Measurements from ENCODE around the gene ZNF80.

ZNF80 gene

DNA sequence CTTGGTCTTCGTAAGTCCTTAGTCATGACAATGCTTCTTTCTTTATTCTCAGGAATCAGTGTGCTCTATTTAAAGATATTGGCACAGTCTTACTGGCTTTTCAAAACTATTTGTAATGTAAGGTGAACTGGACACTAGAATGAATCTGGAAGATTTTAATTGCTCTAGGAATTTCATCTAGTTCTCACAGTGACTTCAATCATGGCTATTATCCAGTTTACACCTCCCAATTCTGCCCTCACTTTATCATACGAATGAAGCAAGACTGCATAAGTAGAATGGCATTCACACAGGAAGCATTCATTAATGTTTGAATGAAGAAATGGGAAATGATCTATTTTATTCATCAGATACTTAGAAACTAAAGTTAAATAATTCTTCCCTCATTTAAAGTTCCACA lies 31.8 kb downstream of the ZNF80 start:
- H3K36me3 ChIP-seq (ENCODE audit: control insufficient read depth, insufficient read depth, low read length): no peaks in the 10 kb centered on the region
- H3K27ac ChIP-seq: no peak overlapping the region
- TF ChIP-seq, protein P1, sequence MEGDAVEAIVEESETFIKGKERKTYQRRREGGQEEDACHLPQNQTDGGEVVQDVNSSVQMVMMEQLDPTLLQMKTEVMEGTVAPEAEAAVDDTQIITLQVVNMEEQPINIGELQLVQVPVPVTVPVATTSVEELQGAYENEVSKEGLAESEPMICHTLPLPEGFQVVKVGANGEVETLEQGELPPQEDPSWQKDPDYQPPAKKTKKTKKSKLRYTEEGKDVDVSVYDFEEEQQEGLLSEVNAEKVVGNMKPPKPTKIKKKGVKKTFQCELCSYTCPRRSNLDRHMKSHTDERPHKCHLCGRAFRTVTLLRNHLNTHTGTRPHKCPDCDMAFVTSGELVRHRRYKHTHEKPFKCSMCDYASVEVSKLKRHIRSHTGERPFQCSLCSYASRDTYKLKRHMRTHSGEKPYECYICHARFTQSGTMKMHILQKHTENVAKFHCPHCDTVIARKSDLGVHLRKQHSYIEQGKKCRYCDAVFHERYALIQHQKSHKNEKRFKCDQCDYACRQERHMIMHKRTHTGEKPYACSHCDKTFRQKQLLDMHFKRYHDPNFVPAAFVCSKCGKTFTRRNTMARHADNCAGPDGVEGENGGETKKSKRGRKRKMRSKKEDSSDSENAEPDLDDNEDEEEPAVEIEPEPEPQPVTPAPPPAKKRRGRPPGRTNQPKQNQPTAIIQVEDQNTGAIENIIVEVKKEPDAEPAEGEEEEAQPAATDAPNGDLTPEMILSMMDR (IDR thresholded peaks at IDR 0.05): no peak
- no peak overlapping the region for H3K4me3 ChIP-seq (ENCODE audit: low read depth, low read length)
- H3K27me3 ChIP-seq (ENCODE audit: control insufficient read depth, insufficient read depth, low read length): no peaks in the 10 kb centered on the region
- H3K9ac ChIP-seq: no peak overlapping the region
- no peaks in the 10 kb centered on the region for H3K79me2 ChIP-seq
- H3K4me2 ChIP-seq (ENCODE audit: low read length): no peak overlapping the region
- no peaks in the 10 kb centered on the region for H3K9me3 ChIP-seq (ENCODE audit: control insufficient read depth, low read length)
- no peaks in the 10 kb centered on the region for H3K4me1 ChIP-seq
- H2AFZ ChIP-seq: no peak overlapping the region

DNA sequence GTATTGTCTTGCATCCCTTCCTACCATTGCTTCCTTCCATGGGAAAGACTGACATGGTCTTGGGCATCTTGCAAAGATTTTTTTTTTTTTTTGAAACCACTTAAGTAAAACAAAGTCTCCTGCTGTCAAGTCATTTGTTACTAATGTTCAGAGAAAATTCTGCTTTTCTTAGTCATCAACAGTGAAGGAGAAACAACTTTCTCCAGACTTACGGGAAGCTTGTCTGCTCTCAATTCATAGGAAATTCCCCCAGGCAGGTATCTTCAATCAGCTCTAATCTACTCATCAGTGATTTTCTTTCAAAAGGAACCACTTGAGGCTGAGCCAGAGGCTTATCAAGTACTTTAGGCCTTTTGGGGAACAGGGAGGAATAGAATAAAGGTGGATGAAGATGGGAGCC lies 42.6 kb downstream of the ZNF80 start:
- H3K9ac ChIP-seq: no peak overlapping the region
- H3K79me2 ChIP-seq: no peaks in the 10 kb centered on the region
- H3K36me3 ChIP-seq (ENCODE audit: control insufficient read depth, insufficient read depth, low read length): no peaks in the 10 kb centered on the region
- H3K9me3 ChIP-seq (ENCODE audit: control insufficient read depth, low read length): no peaks in the 10 kb centered on the region
- no peak overlapping the region for H3K4me3 ChIP-seq (ENCODE audit: low read depth, low read length)
- TF ChIP-seq, protein P1 (IDR thresholded peaks at IDR 0.05): no peak
- peaks cover 7% of the 10 kb centered on the region for H3K4me1 ChIP-seq
- H2AFZ ChIP-seq: no peak overlapping the region
- H3K4me2 ChIP-seq (ENCODE audit: low read length): no peak overlapping the region
- no peak overlapping the region for H3K27ac ChIP-seq
- H3K27me3 ChIP-seq (ENCODE audit: control insufficient read depth, insufficient read depth, low read length): peaks cover 3% of the 10 kb centered on the region

DNA sequence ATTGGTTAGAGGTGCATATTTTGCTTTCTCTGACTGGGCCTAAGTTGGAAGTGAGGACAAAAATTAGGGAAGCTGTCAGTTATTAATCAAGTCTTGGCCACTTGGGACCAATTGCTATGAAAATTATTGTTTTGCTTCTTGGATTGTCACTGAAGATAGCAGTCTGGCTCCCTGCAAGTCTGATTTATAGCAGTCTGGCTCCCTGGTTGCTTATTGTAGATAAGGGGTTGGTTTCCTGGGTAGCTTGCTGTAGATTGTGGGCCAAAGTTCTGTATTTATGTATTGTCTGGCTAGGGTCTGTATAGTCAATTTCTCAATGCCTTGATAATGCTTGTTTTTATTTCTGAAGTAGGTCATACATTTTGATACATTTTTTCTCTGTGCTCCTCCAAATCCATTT lies 45.2 kb downstream of the ZNF80 start:
- H3K4me3 ChIP-seq (ENCODE audit: low read depth, low read length): no peak overlapping the region
- peaks cover 7% of the 10 kb centered on the region for H3K4me1 ChIP-seq
- no peaks in the 10 kb centered on the region for H3K79me2 ChIP-seq
- H3K27me3 ChIP-seq (ENCODE audit: control insufficient read depth, insufficient read depth, low read length): peaks cover 3% of the 10 kb centered on the region
- H3K36me3 ChIP-seq (ENCODE audit: control insufficient read depth, insufficient read depth, low read length): no peaks in the 10 kb centered on the region
- no peak overlapping the region for H3K4me2 ChIP-seq (ENCODE audit: low read length)
- no peak overlapping the region for H2AFZ ChIP-seq
- TF ChIP-seq, protein P1 (IDR thresholded peaks at IDR 0.05): no peak
- H3K9ac ChIP-seq: no peak overlapping the region
- no peak overlapping the region for H3K27ac ChIP-seq
- no peaks in the 10 kb centered on the region for H3K9me3 ChIP-seq (ENCODE audit: control insufficient read depth, low read length)

DNA sequence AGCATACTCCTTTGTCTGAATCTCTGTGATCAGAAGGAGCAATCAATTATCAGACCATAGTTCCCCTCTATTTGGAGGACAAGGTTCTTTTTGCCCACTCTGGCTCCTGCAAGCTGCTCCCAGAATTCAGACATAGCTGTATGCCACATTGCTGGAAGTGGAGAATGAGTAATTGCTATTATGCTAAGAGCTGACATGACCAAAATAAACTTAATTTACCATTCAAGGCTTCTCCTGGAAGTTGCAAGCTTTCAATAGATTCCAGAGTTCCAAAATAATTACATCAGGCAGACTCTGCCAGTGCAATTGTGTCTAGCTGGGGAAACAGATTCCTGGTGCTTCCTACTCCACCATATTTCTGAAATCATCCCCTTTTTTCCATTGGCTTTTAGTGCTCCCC lies 50.9 kb downstream of the ZNF80 start:
- TF ChIP-seq, protein P1 (IDR thresholded peaks at IDR 0.05): no peak
- no peaks in the 10 kb centered on the region for H3K27me3 ChIP-seq (ENCODE audit: control insufficient read depth, insufficient read depth, low read length)
- H3K4me2 ChIP-seq (ENCODE audit: low read length): no peak overlapping the region
- peaks cover 4% of the 10 kb centered on the region for H3K4me1 ChIP-seq
- no peaks in the 10 kb centered on the region for H3K79me2 ChIP-seq
- H3K9ac ChIP-seq: no peak overlapping the region
- no peak overlapping the region for H2AFZ ChIP-seq
- no peaks in the 10 kb centered on the region for H3K9me3 ChIP-seq (ENCODE audit: control insufficient read depth, low read length)
- H3K36me3 ChIP-seq (ENCODE audit: control insufficient read depth, insufficient read depth, low read length): no peaks in the 10 kb centered on the region
- no peak overlapping the region for H3K27ac ChIP-seq
- no peak overlapping the region for H3K4me3 ChIP-seq (ENCODE audit: low read depth, low read length)

Data from parathyroid adenoma (tissue), 2 donors.